ENCODE data around the gene IGSF21. TPM values are rescaled to one million over a fixed set of nuclear protein-coding genes. Genes with fewer than 3 reads are reported as not detected.

The IGSF21 gene
- total RNA-seq, 1 experiment from 2014 or later, result 5.2 TPM

DNA sequence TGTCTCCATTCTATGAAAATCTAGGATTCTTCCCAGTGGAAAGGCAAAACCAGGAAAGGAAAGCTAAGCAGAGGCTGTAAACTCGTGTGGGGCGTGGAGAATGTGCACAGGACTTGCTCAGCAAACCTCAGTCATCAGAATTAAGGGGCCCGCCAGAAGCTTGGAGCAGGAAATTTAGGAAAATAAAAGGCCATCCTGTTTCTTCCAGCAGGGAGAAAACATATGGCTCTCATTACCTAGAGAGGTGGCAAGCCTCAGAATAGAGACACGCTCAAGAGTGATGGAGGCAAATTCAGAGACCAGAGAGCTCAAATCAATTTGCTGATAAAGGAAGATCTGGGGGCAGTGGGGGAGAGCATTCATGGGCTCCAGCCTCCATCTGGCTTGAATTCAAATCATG lies 221.2 kb downstream of the IGSF21 start:
- H4K5ac ChIP-seq (ENCODE audit: insufficient read length, low read depth, low read length), result no peak overlapping the region
- no peak overlapping the region for H2BK5ac ChIP-seq (ENCODE audit: insufficient read length, low read length)
- H2AFZ ChIP-seq (ENCODE audit: low read length), result no peak overlapping the region
- no peak overlapping the region for H3K14ac ChIP-seq (ENCODE audit: insufficient read depth, low read length)
- no peak overlapping the region for H4K8ac ChIP-seq (replicated peaks; ENCODE audit: insufficient read length, low read depth, low read length)
- no peaks in the 10 kb centered on the region for H3K23me2 ChIP-seq (ENCODE audit: insufficient read length, low read depth, low read length, poor library complexity, severe bottlenecking)
- no peak overlapping the region for H2BK15ac ChIP-seq (ENCODE audit: low read depth, low read length)
- TF ChIP-seq, protein P1, sequence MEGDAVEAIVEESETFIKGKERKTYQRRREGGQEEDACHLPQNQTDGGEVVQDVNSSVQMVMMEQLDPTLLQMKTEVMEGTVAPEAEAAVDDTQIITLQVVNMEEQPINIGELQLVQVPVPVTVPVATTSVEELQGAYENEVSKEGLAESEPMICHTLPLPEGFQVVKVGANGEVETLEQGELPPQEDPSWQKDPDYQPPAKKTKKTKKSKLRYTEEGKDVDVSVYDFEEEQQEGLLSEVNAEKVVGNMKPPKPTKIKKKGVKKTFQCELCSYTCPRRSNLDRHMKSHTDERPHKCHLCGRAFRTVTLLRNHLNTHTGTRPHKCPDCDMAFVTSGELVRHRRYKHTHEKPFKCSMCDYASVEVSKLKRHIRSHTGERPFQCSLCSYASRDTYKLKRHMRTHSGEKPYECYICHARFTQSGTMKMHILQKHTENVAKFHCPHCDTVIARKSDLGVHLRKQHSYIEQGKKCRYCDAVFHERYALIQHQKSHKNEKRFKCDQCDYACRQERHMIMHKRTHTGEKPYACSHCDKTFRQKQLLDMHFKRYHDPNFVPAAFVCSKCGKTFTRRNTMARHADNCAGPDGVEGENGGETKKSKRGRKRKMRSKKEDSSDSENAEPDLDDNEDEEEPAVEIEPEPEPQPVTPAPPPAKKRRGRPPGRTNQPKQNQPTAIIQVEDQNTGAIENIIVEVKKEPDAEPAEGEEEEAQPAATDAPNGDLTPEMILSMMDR (conservative IDR thresholded peaks at IDR 0.05), result no peak
- no peaks in the 10 kb centered on the region for H4K20me1 ChIP-seq (ENCODE audit: control insufficient read depth, insufficient read depth, insufficient read length)
- no peak overlapping the region for H3K18ac ChIP-seq (ENCODE audit: insufficient read length, low read depth, low read length)
- no peak overlapping the region for H4K91ac ChIP-seq (ENCODE audit: insufficient read length, low read depth, low read length)
- peaks cover 36 to 48% of the 10 kb centered on the region in 2 experiments for H3K4me1 Mint-ChIP-seq
- no peaks in the 10 kb centered on the region for H3K79me1 ChIP-seq (ENCODE audit: insufficient read depth, low read depth, low read length, poor library complexity, severe bottlenecking)
- no peak for DNase-seq
- H3K4me1 ChIP-seq (ENCODE audit: insufficient read depth, low read length), result peaks cover 15% of the 10 kb centered on the region
- H2BK120ac ChIP-seq (ENCODE audit: low read depth, low read length, poor library complexity, severe bottlenecking), result no peak overlapping the region
- H3K56ac ChIP-seq (ENCODE audit: insufficient read length, low read depth, low read length), result no peak overlapping the region
- no peak overlapping the region for H3K4ac ChIP-seq (ENCODE audit: low read depth, low read length)
- peak overlapping the region; percentile 9 for H3K9ac ChIP-seq (ENCODE audit: extremely low read depth, insufficient read length, low read length)
- H2AK5ac ChIP-seq (ENCODE audit: insufficient read length, low read length), result no peak overlapping the region
- H3K27me3 ChIP-seq (ENCODE audit: insufficient read depth, low read length), result no peaks in the 10 kb centered on the region
- WGBS (ENCODE audit: extremely low coverage, insufficient read length, low lambda C conversion rate), result no CpG with 5 or more reads among the region's 4 CpGs
- peaks cover 6% of the 10 kb centered on the region for H3K27me3 Mint-ChIP-seq (ENCODE audit: low read depth)
- H3K4me3 Mint-ChIP-seq, result no peak overlapping the region
- no peak overlapping the region for H3T11ph ChIP-seq (ENCODE audit: low read length)
- H3K9me3 ChIP-seq (ENCODE audit: control insufficient read depth, low read depth, low read length), result no peaks in the 10 kb centered on the region
- no peak overlapping the region for H2BK12ac ChIP-seq (ENCODE audit: insufficient read length, low read depth, low read length)
- no peak overlapping the region for H3K27ac ChIP-seq (ENCODE audit: insufficient read length, low read depth, low read length)
- no peaks in the 10 kb centered on the region for H3K36me3 Mint-ChIP-seq (ENCODE audit: insufficient read depth in 1 of 3, low read depth in 3 of 3)
- no peak overlapping the region for H3K23ac ChIP-seq (ENCODE audit: insufficient read length, low read depth, low read length)
- no peaks in the 10 kb centered on the region for H3K9me3 Mint-ChIP-seq
- no peak overlapping the region for H2BK20ac ChIP-seq (ENCODE audit: low read depth, low read length, poor library complexity, severe bottlenecking)
- H3K4me2 ChIP-seq (ENCODE audit: insufficient read depth, insufficient read length, low read length), result no peak overlapping the region
- no peaks in the 10 kb centered on the region for H3K79me2 ChIP-seq (ENCODE audit: insufficient read depth, low read length)
- H3K27ac Mint-ChIP-seq, result no peak overlapping the region

All from H9 (cell line).